MG63 (cell line): ENCODE results near the gene RNASE4. TPM values are rescaled to one million over a fixed set of nuclear protein-coding genes. Genes with fewer than 3 reads are reported as not detected.
"Not testable (repeated sequence)": the region's sequence is repeated elsewhere in the genome, so short reads cannot be mapped to it uniquely, and the experiment has no call there.

Source experiments
- DNase-seq: peaks from one replicate; pipeline ENCODE4 v3.0.0-alpha.2; 2020
- H3K27me3 ChIP-seq: fragments of 250-450 bp; sonication (Bioruptor Pico); 2 replicates; pipeline ENCODE4 v1.5.1; 2020; ENCODE audit warnings: mild to moderate bottlenecking, moderate library complexity
- H3K36me3 ChIP-seq: fragments of 250-450 bp; sonication (Bioruptor Pico); 2 replicates; pipeline ENCODE4 v1.5.1; 2020; ENCODE audit warnings: mild to moderate bottlenecking, moderate library complexity
- H3K4me3 ChIP-seq: fragments of 250-450 bp; sonication (Bioruptor Pico); 2 replicates; pipeline ENCODE4 v1.5.1; 2020; ENCODE audit warnings: mild to moderate bottlenecking, moderate library complexity
- H3K9me3 ChIP-seq: fragments of 250-450 bp; sonication (Bioruptor Pico); 2 replicates; pipeline ENCODE4 v1.5.1; 2020; ENCODE audit warnings: mild to moderate bottlenecking, moderate library complexity
- total RNA-seq: library from RNA; depleted of rRNA; stranded (reverse); fragments of >200 nt; shearing (Covaris generic); gene quantifications from 2 replicates; pipeline ENCODE4 v1.2.3, GENCODE V29; 2014; ENCODE audit warnings: low replicate concordance

The RNASE4 gene
- total RNA-seq, 1 experiment from 2014 or later: 6.1 TPM

DNA sequence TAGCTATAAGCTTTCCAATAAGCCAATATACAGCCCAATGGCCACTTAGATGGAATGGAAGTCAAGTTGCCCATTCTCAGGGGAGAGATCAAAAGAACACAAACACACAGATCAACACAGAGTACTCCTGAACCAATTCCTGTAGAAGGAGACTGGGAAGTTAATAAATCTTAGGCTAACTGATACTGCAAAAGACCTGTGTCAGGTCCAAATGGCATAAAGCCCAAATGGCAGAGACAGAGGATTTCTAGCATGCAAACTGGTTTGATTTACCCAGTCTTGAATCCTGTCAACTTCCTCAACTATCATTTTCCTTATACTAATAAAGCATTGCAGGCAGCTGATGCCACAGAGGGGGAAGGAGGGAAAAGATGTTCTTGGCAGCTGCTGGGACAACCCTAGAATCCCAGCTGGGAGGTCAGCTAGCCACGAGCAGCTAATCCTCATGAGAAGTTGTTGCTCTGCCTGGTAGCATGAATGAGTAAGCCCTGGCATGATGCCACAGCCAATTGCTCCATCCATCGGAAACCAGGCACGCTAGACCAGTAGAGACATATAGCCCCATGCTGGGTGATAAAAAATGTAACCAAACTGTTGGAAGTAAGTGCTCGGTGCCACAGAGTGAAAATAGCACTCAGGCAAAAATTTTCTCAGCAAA lies 30.4 kb downstream of the RNASE4 start:
- H3K27me3 ChIP-seq: no peaks in the 10 kb centered on the region
- no peak overlapping the region for H3K4me3 ChIP-seq
- DNase-seq: peak; percentile 82
- H3K9me3 ChIP-seq: no peaks in the 10 kb centered on the region
- no peaks in the 10 kb centered on the region for H3K36me3 ChIP-seq

DNA sequence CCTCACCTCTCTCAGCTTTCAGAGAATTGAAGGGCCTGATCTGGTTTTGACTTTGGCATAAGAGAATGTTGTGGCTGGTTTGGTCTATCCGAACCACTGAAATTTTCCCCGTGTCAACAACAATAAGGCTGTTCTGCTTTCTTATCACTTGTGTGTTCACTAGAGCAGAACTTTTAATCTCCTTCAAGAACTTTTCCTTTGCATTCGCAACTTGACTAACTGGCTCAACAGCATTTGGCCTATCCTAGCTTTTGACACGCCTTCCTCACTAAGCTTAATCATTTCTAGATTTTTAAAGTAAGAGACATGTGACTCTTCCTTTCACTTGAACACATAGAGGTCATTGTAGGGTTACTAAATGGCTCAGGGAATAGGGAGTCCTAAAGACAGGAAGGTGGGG lies 35.4 kb downstream of the RNASE4 start:
- Histone ChIP-seq H3K36me3 (no peaks in the 10 kb centered on the region), H3K4me3 (no peak overlapping the region), H3K27me3 (no peaks in the 10 kb centered on the region), H3K9me3 (no peaks in the 10 kb centered on the region)
- no peak for DNase-seq

DNA sequence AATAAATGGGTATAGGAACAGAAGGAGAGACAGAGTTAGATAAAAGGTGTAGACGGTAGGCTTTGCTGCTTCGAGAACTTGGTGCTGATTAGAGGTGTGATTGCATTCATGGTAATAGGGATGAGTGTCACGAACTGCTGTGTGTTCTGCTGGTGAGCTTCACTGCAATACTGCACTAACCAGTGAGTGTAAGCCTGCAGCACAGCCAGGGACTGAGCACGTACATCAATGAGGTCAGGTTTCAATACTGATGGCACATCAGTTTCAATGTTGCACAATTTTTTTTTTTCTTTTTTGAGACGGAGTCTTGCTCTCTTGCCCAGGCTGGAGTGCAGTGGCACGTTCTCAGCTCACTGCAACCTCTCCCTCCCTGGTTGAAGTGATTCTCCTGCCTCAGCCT lies 36.4 kb downstream of the RNASE4 start:
- no peak overlapping the region for H3K4me3 ChIP-seq
- no peaks in the 10 kb centered on the region for H3K27me3 ChIP-seq
- H3K9me3 ChIP-seq: no peaks in the 10 kb centered on the region
- DNase-seq: no peak
- H3K36me3 ChIP-seq: no peaks in the 10 kb centered on the region

DNA sequence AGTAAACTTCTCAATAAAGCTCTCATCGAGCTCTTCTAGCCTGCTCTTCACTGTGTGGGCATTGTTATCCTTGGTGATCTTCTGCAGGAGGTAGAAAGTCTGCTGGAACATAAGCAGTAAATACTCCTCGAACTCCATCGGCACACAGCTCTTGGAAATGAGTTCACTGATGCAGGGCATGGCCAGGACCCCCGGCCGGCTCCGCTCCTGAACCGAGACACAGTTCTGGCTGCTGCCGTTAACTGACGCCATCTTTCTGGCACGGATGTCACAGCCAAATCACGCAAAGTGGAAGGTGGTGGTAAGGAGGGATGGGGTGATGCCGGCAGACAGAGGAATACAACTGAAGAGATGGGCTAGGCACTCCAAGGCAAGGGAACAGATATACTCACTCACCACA lies 37.7 kb downstream of the RNASE4 start:
- H3K27me3 ChIP-seq: no peaks in the 10 kb centered on the region
- no peaks in the 10 kb centered on the region for H3K36me3 ChIP-seq
- no peak for DNase-seq
- H3K4me3 ChIP-seq: no peak overlapping the region
- no peaks in the 10 kb centered on the region for H3K9me3 ChIP-seq

DNA sequence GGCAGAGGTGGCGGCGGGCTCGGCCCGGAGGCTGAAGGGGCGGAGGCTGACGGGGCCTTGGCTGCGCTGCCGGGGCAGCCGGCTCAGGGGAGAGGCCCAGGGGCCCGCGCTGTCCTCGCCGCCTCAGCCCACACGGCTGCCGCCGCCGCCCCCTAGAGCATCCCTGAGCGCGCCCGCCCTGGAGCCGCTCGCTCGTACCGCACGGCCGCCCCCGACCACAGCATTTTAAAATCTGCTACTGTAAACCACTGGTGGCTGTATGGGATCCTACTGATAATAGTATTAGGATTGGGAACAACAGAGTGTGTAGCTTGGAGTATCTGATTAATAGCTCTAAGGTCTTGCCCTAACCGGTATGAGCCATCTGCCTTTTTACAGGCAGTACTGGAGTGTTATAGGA lies 39.1 kb downstream of the RNASE4 start:
- Histone ChIP-seq H3K9me3 (no peaks in the 10 kb centered on the region), H3K4me3 (no peak overlapping the region), H3K27me3 (no peaks in the 10 kb centered on the region), H3K36me3 (no peaks in the 10 kb centered on the region)
- DNase-seq: no peak

DNA sequence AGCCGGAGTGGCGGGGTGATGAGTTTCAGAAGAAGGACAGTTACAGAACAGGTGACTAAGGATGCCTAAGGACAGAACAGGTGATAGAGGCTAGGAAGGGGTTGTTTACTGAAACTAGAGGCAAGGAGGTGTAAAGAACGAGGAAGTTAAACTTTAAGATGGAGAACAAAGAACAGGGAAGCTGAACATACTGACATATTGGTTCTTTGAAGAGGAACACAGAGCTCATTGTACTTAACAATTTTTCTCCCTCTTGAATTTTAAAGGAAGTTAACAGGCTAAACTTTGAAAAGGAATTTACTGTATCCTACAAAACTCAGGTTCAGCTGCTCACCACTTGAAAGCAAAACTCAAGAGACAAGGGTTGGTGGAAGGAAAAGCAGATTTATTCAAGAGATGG lies 41.8 kb downstream of the RNASE4 start:
- H3K27me3 ChIP-seq, H3K9me3 ChIP-seq, H3K36me3 ChIP-seq, DNase-seq, H3K4me3 ChIP-seq: not testable (repeated sequence)

DNA sequence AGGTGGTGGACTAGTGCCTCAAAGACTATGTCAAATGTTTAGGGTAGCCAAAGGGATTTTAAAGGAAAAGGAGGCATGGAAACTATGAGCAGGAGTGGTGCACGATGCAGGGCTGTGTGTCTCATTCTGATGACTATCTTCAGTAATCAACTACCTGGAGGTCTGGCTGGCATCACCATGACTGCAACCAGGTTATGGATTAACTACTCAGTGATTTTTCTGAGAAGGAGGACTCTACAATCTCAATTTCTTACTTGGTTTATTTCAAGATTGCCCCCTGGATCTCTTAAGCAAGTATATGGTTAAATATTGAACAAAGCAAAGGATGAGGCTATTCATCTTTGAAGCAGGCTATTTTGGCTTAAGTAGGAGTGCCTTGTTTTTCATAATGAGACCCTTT lies 42.2 kb downstream of the RNASE4 start:
- DNase-seq: no peak
- Histone ChIP-seq H3K4me3 (no peak overlapping the region), H3K9me3 (no peaks in the 10 kb centered on the region), H3K27me3 (no peaks in the 10 kb centered on the region), H3K36me3 (no peaks in the 10 kb centered on the region)

DNA sequence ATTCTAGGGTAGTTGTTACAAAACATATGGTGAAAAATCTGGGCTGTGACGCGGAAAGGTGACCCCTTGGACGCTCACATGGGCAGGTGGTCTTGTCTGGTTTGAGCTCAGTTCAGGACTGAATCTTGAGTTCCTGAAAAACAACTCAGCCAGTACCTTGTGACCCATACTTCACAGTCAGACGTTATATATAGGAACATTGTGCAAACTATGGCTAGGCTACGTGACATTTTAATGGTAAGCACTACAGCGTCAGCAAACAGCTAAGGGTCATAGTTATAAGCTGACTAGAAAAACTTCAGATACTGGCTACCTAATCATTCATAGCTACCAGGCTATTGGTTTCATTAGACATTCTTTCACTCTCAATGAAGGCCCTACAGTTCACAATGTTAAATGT lies 46.5 kb downstream of the RNASE4 start:
- no peak for DNase-seq
- Histone ChIP-seq H3K4me3 (no peak overlapping the region), H3K36me3 (no peaks in the 10 kb centered on the region), H3K27me3 (no peaks in the 10 kb centered on the region), H3K9me3 (no peaks in the 10 kb centered on the region)

DNA sequence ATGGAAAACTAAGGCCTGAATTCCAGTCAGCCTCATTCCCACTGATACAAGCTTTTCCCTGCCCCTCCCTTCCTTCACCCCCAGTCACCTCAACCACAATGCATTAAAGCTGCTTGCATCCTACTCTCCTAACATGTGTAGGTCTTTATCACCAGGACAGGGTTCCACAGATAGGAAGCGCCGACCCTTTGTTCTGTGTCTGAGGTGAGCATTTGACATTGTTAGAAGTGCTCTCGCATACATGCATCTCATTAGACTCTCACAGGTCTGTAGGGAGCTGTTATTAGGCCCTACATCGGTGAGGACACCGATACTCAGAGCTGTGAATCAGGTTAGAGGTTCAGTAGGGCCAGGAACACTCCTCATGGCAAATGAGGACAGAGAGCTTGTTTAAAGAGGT lies 48.1 kb downstream of the RNASE4 start:
- no peak for DNase-seq
- H3K4me3 ChIP-seq: no peak overlapping the region

DNA sequence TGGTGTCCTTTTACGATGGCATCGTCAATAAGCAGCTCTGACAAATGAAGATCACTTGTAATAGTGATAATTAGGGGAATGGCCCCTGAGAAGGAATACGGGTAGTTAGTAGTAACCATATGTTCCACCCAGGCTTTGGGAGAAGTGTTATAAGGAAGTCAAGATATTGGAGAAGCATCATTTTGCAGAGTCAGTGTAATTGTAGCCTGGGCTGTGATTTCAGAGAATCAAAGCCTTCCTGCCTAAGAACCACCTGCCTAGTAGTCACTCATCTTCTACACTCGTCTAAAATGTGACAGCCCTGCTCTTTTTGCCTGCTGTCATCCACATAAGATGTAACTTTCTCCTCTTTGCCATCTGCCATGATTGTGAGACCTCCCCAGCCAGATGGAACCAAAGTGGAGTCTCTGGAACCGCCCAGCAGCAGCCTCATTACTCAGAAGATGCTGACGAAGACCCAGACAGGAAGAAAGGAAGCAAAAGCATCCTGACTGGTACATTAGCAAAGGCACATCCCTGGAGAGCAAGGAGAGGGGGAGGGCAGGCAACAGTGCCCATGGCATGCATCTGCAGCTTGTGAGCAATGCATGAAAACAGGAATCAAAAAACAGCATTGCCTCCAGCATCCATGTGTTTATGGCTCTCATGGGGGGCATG lies 48.7 kb downstream of the RNASE4 start:
- DNase-seq: no peak
- no peaks in the 10 kb centered on the region for H3K9me3 ChIP-seq
- no peaks in the 10 kb centered on the region for H3K27me3 ChIP-seq
- H3K4me3 ChIP-seq: no peak overlapping the region
- H3K36me3 ChIP-seq: no peaks in the 10 kb centered on the region

More for the DNA sequence above, 48.1 kb downstream of the RNASE4 start:
- no peaks in the 10 kb centered on the region for H3K36me3 ChIP-seq
- H3K27me3 ChIP-seq: no peaks in the 10 kb centered on the region
- no peaks in the 10 kb centered on the region for H3K9me3 ChIP-seq

DNA sequence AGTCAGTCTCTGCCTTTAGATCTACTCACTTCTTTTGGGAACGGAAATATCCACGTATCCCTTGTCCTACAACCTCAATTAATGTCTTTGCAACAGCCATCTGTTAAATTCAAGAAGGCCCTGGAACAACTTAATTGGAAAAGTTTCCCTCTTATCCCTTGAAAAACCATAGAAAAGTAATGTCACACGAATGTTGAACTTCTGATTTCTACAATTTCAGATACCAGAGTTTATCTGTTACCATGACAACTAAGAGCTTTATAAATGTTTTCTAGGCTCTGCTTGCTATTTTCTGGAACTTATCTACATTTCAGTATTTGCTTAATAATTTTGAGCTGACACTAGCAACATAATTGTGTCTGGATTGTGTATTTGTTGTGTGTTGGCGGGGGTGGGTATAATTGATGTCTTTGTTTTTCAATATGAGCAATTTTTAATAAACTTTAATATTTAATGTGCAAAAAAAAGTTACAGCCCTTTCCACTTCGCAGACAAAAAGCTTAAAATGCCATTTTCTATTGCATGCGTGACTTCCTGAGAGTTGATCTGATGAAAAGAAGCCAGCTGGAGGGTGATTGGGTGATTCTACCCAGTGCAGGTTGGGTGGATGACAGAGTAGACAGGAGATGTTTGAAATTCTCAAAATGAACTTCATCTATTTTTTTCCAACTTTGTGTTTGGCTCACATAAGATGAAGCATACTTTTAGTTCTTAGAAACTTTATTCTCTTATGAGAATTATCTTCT lies 49.5 kb downstream of the RNASE4 start:
- no peak for DNase-seq
- H3K4me3 ChIP-seq: no peak overlapping the region
- H3K27me3 ChIP-seq: no peaks in the 10 kb centered on the region
- no peaks in the 10 kb centered on the region for H3K36me3 ChIP-seq
- H3K9me3 ChIP-seq: no peaks in the 10 kb centered on the region

DNA sequence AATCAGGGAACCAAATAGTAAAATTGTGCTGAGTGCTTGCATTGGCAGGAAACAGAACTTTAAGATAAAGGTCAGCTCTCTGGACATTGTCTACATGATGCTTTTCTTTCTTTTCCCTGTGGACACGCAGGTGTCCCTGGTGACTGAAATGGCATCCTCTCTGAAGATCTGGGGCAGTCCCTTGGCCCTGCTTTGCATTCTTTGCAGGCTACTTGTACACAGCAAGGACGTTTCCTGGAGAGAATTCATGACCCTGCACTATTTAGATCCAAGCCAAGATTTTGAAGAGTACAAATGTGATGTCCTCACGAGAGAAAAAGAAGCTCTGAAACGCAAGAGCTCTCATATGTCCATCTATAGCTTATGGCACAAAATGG lies 50.1 kb downstream of the RNASE4 start:
- no peak for DNase-seq
- Histone ChIP-seq H3K36me3 (no peaks in the 10 kb centered on the region), H3K4me3 (no peak overlapping the region), H3K27me3 (no peaks in the 10 kb centered on the region), H3K9me3 (no peaks in the 10 kb centered on the region)

DNA sequence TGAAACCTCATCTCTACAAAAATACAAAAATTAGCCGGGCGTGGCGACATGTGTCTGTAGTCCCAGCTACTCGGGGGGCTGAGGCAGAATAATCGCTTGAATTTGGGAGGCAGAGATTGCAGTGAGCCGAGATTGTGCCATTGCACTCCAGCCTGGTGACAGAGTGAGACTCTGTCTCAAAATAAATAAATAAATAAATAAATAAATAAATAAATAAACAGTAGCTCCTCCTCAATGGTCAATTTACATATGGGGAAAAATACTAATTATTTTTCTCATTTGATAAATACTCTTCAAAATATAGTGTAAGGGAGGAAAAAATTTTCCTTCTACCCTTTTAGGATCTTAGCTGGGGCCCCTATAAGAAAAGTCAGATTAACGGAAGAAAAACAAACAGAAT lies 53.9 kb downstream of the RNASE4 start:
- H3K4me3 ChIP-seq, H3K36me3 ChIP-seq, H3K9me3 ChIP-seq, H3K27me3 ChIP-seq, DNase-seq: not testable (repeated sequence)

DNA sequence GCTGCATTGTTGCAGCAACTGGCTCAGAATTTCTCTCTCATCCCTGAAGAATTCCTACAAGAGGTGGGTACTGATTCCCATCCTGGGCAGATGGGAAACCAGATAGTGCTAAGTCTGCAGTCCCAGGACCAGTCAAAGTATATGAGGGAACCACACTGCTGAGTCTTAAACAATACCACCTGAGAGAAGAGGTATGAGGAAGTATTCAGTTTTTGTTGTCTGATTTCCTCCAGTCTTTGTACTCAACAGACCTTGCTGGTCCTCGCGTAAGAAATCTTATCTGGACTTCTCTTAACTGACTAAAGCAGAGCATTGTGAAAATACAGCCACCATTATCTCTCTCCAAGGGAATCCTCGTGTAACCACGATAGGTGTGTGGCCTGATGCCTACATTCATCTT lies 57.8 kb downstream of the RNASE4 start:
- Histone ChIP-seq H3K36me3 (no peaks in the 10 kb centered on the region), H3K9me3 (no peaks in the 10 kb centered on the region), H3K27me3 (no peaks in the 10 kb centered on the region), H3K4me3 (no peak overlapping the region)
- DNase-seq: no peak

DNA sequence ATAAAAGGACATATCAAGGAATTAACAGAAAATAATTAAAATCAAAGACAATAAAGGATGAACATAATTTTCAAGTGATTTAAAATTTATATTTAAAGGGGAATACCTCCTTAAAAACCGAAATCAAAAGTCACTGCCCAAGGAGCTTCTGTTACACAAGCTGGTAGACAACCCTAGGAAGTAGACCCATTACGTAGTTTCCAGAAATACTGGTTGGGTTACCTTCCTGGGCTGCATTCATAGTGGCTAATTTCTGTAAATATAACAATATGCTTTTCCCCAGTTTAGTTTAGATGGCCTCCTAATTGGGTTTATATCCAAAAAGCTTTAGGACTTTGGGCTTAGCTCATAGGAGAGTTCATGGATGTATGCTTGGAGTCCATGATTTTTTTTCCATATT lies 59.2 kb downstream of the RNASE4 start:
- Histone ChIP-seq H3K36me3 (no peaks in the 10 kb centered on the region), H3K27me3 (no peaks in the 10 kb centered on the region), H3K9me3 (no peaks in the 10 kb centered on the region), H3K4me3 (no peak overlapping the region)
- no peak for DNase-seq

DNA sequence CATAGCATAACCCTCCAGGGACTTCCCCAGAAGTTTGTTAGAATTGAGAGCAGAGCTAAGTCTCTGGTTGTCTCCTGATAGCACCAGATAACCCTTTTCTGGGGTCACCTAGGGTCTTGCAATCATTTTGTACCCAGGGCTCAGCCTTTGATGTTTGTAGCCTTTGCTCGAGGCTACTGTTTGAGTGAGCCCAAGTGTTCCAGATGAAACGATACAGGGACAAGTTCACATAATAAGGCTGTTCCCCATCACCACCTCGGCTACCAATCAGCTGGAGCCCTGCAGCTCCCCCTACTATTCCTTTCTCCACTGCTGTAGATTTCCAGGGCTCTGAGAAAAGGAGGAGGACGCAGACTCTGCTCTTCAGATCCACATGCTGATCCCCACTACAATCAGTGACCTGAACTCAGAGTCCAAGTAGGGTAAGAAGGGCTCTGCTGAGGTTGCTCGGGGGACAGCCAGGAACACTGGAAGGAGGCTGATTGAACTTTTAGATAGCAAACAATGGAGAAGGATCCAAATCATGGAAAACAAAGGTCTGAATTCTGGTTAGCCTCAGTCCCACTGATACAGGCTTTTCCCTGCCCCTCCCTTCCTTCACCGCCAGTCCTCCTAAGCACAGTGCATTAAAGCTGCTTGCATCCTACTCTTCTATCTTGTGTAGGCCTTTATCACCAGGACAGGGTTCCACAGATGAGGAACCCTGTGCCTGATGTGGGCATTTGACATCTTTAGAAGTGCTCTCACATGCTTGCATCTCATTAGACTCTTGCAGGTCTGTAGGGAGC lies 61.4 kb downstream of the RNASE4 start, which contains the start of gene EDDM3A:
Gene EDDM3A, plus strand, starts transcription at position 317 of the 788 bp plus-strand sequence. CDS start 1,694 bp downstream, outside the sequence.
- Histone ChIP-seq H3K27me3 (no peaks in the 10 kb centered on the region), H3K4me3 (no peak within 1 kb of the TSS), H3K9me3 (no peaks in the 10 kb centered on the region), H3K36me3 (no peaks in the 10 kb centered on the region)
- no peak for DNase-seq

DNA sequence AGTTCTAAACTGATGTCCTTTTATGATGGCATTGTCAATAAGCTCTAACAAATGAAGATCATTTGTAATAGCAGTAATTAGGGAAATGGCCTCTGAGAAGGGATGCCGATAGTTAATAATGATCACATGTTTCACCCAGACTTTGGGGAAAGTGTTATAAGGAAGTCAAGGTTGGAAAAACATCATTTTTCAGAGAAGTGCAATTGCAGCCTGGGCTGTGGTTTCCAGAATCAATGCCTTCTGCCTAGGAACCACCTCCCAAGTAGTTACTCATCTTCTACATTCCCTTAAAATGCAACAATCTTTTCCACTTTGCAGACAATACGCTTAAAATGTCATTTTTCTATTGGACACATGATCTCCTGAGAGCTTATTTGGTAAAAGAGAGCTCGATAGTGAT lies 62.2 kb downstream of the RNASE4 start:
- DNase-seq: no peak
- H3K27me3 ChIP-seq: no peaks in the 10 kb centered on the region
- no peaks in the 10 kb centered on the region for H3K9me3 ChIP-seq
- H3K4me3 ChIP-seq: no peak overlapping the region
- no peaks in the 10 kb centered on the region for H3K36me3 ChIP-seq
